HEK293T (cell line): ENCODE data around the gene SKIC2.

ENCODE experiments used
- ARNT ChIP-seq: fragments of 450-650 bp; IDR thresholded peaks from 2 replicates; pipeline ENCODE4 v1.6.1; 2017; ENCODE audit warnings: mild to moderate bottlenecking
- CTBP1 ChIP-seq: fragments of 450-650 bp; IDR thresholded peaks from 2 replicates; pipeline ENCODE4 v1.6.1; 2016; ENCODE audit warnings: borderline replicate concordance
- ELF4 ChIP-seq: fragments of 450-650 bp; IDR thresholded peaks from 2 replicates; pipeline ENCODE4 v1.6.1; 2017; ENCODE audit warnings: antibody characterized with exemption
- FOXA1 ChIP-seq: fragments of 450-650 bp; IDR thresholded peaks from 2 replicates; pipeline ENCODE4 v1.6.1; 2016; ENCODE audit warnings: mild to moderate bottlenecking
- FOXM1 ChIP-seq: fragments of 450-650 bp; IDR thresholded peaks from 2 replicates; pipeline ENCODE4 v1.6.1; 2017; ENCODE audit warnings: mild to moderate bottlenecking, borderline replicate concordance
- HDGF ChIP-seq: fragments of 450-650 bp; IDR thresholded peaks from 2 replicates; pipeline ENCODE4 v1.6.1; 2017; ENCODE audit warnings: antibody characterized with exemption, borderline replicate concordance

DNA sequence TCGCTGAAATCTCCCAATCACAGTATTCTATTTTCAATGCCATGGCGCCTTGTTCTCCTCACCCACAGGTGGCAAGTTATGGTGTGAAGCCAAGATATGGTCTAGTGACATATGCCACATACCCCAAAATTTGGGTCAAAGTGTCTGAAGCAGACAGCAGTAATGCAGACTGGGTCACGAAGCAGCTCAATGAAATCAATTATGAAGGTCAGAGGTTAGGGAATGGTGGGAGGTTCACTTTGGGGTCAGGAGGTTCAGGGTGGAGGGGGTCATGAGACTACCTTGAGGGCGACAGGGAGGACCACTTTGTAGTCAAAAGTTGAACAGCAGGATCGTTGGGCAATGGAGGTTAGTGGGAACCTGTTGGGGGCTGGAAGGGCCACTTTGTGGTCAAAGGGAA is 10.7 kb upstream of the SKIC2 start:
- TF ChIP-seq CTBP1 (no peak), FOXM1 (no peak), ELF4 (no peak), FOXA1 (no peak), HDGF (no peak), ARNT (no peak)
